ENCODE data around the gene FUT1.
A peak's percentile ranks its signal among the peaks of the same experiment; 100 is the strongest.
"Not testable (repeated sequence)": the region's sequence is repeated elsewhere in the genome, so short reads cannot be mapped to it uniquely, and the experiment has no call there.

FUT1 gene

DNA sequence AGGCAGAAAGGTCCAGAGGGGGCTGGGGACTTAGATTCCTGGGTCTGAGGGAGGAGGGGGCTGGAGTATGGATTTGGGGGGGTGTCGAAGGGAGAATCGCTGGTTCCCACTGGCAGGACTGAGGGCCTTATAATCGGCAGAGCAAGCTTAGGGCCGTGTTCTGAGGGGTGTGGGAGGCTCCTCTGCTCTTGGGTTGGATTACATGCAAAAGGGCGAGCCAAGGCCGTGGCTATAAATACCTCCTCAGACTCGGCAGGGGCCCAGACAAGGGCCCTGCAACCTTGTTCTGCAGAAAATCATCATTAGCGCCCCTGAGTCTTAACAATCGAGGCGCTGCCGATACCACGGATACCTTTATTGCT is 32.2 kb downstream of the FUT1 start:
- FAIRE-seq (no peak), DNase-seq (ENCODE audit: extremely low spot score, insufficient read length, low read depth) (no peak)

DNA sequence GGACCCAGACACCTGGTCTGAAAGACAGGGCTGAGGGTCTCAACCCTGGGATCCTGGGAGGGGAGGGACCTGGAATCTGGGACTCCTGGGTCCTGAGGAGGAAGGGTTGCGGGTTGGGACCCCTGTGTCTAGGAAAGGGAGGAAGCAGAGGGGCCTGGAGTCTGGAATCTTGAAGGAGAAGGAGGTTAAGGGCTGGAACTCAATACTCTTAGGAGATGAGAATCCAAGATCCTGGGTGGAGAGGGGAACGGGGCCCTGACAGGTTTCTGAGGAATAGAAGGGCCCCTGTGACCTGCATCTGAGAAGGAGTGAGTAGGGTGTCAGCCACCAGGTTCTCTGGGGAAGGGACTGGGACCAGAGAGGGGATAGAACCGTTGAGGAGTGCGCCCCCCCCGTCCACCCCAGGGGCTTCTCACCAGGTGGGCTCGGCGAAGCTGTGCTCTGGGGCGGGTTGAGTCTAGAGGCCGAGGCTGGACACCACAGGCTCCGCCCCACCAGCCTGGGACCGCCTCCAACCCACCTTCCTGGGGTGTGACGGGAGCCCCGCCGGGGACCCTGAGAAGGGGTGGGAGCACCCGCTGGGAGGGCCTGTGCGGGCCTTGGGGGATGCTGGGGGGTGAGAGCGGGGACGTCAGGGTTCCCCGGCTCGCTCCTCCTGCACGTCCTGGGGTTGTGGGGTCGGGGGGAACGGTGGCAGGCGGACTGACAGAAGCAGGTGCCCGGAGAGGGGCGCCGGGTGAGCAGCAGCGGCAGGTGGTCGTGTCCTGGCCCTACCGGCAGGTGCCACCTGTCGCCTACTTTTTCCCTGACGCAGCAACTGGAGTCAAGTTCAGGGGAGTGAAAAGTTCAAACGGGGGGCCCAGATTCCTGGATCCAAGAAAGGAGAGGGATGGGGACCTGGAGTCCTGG is 32.9 kb downstream of the FUT1 start, which contains the start of gene MAMSTR:
Gene MAMSTR, minus strand, starts transcription at position 463 of the 909 bp plus-strand sequence. CDS start 694 bp downstream, outside the sequence.
- no peak for DNase-seq (ENCODE audit: extremely low spot score, insufficient read length, low read depth)
- no peak for FAIRE-seq

DNA sequence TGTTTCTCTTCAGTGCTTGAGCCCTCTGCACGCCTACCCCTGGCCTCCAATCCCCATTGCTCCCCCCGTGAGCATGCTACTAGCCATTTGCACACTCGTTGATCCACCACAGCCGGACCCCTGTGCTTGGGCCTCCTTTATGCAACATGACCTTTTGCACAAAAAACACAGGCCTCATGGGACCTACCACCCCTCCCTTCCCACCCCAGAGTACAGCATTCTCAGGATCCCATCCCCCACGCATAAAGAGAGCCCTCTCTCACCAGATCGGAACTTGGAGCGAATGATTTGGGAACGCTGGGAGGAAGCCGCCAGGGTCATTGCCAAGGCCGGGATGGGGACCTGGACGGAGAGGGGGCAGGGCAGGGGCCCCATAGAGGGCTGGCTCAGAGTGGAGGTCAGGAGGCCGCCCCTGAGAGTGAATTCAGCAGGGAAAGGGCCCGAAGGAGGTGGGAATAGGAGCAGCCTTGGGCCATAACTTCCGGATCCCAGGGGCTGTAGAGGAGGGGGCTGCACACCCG is 33.7 kb downstream of the FUT1 start:
- DNase-seq (ENCODE audit: extremely low spot score, insufficient read length, low read depth) (no peak), FAIRE-seq (no peak)

DNA sequence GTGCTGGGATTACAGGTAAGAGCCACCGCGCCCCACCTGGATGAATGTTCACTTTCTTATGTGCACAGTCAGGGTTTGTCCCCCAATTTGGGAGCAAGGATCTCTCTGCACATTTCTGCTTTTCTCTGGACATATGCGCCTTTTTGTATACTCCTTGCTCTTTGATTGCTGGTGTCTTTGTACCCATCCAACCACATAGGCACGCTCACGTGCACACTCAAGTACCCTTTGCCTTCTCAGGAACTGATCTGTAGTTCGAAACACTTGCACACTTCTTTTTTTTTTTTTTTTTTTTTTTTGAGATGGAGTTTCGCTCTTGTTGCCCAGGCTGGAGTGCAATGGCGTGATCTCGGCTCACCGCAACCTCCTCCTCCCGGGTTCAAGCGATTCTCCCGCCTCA is 34.3 kb downstream of the FUT1 start:
- not testable (repeated sequence) for FAIRE-seq; DNase-seq (ENCODE audit: extremely low spot score, insufficient read length, low read depth)

DNA sequence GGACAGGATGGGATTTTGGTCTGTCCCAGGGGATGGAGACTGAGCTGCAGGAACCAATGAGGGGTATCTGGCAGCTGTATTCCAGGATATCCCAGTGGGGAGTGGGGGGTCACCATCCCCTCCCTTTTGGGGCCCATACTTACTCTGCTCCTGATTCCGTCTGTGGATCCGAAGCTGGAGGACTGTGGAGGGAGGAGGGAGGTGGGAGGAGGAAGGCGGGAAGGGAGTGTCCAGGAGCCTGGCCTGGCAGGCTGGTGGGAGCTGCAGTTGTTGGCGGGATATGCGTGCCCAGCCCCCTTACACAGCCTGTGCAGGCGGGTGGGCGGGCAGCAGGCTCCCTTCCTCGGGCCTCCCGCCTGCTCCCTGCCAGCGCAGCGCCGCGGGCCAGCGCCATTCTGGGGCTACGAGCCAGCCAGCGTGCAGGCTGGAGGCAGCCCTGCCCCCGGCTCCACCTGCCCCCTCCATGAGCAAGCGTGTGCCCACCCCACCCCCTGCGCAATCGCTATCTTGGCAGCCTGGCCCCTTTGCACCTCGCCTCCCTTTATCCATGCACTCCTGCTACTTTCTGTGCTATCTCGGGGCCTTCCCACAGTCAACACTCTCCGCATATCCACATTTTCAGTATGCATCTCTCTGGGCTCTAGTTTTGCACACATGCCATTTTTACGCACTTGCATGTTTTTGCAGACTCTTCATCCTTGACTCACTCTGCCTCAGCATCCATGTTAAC is 35.7 kb downstream of the FUT1 start:
- no peak for DNase-seq (ENCODE audit: extremely low spot score, insufficient read length, low read depth)
- FAIRE-seq = no peak

DNA sequence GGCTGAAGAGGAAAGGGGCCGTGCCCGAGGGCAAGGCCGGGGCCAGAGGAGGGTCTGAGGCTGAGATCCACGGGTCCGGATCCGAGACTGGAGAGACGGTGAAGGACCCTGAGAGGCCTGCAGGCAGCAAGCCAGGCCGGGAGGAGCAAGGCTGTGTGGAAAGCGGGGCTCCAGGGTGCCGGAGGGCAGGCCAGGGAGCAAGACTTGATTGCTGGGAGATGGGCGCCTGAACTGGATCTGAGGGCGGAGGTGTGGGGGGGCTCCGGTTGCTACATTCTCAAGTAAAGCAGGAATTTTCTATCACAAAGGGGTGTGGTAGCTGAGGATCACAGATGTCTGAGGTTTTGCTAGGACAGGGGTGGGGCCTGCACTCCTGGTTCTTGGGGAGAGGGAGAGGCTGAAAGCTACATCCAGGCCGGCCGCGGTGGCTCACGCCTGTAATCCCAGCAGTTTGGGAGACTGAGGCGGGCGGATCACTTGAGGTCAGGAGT is 36.7 kb downstream of the FUT1 start:
- FAIRE-seq = no peak
- DNase-seq (ENCODE audit: extremely low spot score, insufficient read length, low read depth) = no peak

DNA sequence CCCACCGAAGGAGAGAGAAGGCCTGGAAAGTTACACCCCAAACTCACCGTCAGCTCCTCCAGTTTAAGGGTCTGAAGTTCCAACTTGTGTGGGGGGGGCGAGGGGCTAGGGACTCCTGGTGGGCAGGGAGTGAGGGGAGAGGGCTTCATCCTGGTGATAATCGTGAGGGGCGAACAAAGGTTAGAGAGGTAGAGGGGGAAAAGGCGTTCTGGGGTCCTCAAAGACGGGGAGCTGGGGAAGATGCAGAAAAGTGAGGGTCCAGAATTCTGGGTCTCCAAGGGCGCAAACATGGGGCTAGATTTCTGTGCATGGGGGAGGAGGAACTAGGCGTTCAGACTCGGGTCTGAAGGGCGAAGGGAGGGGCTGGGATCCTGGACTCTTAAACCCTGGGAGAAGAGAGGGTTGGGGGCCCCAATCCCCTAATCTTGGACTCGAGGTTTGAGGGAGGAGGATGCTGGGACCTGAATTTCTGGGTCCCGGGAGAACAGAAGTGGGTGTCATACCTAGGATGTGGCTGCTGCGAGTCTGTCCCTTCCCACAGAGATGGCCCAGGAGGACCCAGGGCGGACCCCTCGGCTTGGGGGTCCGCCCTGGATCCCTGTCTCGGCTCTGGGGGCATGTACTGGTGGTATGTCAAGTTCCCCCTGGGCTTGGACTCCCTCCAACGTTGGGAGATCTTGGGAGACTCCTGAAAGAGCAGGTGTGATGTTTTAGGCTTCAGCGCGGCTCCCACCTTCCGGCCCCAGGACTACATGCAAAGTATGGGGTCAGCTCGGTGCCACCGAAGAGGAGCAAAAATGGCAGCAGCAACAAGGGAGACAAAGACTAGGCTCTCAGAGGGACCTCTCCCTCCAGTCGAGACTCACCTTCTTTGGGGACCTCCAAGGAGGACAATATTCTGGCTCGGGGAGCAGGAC is 37.4 kb downstream of the FUT1 start:
- DNase-seq (ENCODE audit: extremely low spot score, insufficient read length, low read depth) (no peak), FAIRE-seq (peak; percentile 29)

DNA sequence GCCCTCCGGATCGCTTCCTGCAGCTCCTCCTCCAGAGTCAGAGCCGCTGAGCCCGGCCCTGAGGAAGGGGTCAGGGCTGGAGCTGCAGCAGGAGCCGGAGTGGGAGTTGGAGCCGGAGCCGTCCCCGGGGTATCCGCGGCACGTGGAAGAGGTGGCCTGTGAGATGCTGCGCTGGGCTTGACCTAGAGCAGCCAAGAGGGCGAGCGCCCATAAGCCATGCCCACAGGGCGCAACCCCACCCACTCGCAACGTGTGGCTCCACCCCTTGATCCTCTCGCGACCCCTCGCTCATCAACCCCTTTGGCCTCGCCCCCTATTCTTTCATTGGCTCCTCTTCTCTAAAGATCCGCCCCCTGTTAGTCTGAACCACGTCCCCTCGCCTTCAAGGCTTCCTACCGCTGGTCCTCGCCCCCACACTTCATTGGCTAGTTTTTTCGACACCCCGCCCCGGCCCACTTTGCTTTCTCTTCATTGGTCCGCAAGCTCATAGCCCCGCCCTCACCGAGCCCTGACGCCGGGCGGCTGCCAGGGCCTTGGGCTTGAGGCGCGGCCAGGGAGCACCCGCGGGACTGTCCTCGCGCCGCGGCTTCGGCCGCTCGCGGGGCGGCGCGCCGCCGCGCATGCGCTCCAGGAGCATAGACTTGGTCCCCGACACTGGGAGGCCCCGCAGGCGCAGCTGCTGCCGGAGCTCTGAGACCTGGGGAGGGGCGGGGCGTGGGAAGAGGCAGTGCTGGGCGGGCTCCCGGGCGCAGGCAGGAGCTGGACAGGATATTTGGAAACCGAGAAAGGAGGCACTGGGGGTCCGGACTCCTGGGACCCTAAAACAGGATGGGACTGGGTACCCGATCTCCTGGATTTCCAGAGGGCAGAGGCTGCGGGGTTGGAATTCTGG is 38.3 kb downstream of the FUT1 start:
- peak; percentile 98 for FAIRE-seq
- DNase-seq (ENCODE audit: extremely low spot score, insufficient read length, low read depth) = peak; percentile 98

DNA sequence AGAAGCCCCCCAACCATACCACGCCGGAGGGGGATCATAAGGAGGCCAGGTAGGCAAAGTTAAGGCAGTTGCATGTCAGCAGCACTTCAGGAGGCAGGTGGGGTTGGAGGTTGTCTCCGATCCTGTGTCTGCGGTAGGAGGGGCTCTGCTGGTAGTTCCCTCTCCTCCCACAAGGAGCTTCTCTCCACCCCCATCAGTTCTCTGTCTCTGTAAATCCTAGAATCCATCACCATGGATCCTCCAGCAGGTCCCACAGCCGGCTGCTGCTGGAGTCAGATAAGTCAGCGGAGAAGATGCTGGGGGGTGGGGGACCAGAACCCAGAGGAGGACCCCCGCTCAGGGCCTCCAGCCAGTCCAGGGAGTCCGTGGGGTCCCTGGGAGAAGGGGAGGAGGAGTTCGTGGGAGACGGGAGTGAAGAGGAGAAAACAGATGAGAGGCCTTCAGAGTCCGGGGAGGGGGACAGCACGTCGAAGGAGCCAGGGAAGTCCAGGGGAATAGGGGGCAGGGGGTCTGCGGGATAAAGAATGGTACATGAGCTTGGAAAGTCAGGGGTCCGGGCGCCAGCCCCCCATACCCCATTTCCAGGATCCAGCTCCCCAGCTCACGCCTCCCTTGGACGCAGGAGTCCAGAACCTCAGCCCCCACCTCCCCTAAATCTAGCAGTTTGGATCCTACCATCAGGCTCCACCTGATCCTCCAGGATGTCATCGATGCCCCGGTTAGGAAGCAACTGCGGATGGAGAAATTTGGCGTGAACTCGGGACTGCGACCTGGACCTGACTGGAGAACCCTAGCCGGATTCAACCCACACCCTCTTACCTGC is 39.2 kb downstream of the FUT1 start:
- DNase-seq (ENCODE audit: extremely low spot score, insufficient read length, low read depth) = no peak
- no peak for FAIRE-seq

DNA sequence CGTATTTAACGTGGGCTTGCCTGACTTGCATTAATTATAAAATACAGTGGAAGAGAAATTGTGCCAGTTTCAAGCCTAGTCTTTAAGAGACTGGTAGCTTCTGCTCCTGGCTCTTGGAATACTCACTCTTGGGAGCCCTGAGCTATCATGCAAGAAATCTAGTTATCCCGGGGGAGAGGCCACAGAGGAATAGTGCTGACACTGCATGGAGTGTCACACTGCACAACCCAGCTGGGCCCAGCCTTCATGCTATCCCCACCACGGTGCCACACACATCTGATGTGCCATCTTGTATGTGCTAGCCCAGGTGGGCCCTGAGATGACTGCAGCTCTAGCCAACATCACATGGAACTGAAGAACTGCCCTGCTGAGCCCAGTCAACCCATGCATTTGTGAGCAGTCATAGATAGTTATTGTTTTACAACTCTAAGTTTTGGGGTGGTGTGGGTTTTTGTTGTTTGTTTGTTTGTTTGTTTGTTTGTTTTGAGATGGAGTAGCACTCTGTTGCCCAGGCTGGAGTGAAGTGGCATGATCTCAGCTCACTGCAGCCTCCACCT is 41.3 kb downstream of the FUT1 start:
- DNase-seq (ENCODE audit: extremely low spot score, insufficient read length, low read depth) = no peak
- FAIRE-seq = no peak

DNA sequence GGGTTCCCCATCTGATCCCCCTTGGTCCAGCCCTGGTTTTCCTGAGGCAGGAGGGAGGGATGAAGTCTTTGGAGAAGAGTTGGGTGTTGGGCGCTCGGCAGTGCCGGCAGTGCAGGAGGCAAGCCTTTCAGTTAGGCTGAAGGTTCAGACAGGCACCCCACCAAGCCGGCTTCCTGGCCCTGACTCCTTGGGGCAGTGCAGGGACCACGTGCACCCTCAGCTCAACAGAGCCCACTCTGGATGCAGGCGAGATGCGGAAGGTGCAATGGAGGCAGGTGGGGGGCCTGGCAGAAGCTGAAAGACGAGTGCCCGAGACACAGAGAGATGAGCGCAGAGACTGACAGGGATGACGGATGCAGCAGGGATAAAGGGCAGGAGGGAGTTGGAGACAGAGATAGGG is 44.0 kb downstream of the FUT1 start:
- no peak for FAIRE-seq

DNA sequence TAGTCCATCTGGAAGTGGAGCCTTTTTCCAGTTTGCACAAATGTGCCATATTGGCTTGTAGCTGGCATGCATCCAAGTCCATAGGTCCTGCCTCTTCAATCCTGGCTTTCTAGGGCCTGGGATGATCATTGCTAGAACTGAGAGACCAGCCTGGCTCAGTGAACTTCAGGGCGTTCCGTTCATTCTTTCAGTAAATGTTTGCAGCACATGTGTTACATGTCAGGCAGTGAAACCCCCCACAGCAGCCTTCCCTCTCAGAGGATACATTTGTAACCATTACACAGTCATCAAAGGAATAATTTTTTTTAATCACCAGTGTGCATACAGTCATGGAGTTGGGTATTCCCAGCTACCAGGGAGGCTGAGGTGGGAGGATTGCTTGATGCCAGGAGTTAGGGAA is 47.0 kb downstream of the FUT1 start:
- no peak for DNase-seq (ENCODE audit: extremely low spot score, insufficient read length, low read depth)
- FAIRE-seq = no peak

More for the DNA sequence above, 44.0 kb downstream of the FUT1 start:
- DNase-seq (ENCODE audit: extremely low spot score, insufficient read length, low read depth) = no peak

DNA sequence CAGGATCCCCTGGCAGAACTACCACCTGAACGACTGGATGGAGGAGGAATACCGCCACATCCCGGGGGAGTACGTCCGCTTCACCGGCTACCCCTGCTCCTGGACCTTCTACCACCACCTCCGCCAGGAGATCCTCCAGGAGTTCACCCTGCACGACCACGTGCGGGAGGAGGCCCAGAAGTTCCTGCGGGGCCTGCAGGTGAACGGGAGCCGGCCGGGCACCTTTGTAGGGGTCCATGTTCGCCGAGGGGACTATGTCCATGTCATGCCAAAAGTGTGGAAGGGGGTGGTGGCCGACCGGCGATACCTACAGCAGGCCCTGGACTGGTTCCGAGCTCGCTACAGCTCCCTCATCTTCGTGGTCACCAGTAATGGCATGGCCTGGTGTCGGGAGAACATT is 49.1 kb downstream of the FUT1 start:
- no peak for FAIRE-seq
- DNase-seq (ENCODE audit: extremely low spot score, insufficient read length, low read depth) = no peak

DNA sequence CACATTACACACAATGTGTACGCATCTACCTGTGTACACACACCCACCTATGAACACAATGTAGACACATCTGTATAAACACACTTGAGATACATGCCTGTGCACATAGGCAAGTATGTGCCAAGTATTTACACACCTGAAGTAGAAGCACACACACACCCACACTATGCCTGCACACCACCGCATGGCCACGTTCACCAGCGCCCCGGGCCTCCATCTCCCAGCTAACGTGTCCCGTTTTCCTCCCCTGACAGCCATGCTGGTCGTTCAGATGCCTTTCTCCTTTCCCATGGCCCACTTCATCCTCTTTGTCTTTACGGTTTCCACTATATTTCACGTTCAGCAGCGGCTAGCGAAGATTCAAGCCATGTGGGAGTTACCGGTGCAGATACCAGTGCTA is 49.7 kb downstream of the FUT1 start:
- no peak for FAIRE-seq
- no peak for DNase-seq (ENCODE audit: extremely low spot score, insufficient read length, low read depth)

DNA sequence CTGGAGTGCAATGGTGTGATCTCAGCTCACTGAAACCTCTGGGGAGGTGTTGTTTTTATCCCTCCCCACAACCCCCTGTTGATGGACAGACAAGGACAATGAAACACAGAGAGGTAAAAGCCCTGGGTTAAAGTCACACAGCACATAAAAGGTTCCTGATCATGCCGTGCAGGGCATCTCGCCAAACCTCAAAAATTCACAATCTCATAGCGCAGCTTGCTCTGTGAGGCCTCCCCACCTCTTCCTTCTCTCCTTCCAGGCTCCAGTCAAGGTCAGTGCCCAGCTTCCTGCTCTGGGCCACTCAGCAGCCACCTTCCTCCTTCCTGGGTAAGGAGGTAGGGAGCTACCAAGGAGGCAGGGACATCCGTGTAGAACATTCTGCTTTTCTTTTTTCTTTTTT is 54.4 kb downstream of the FUT1 start:
- DNase-seq (ENCODE audit: extremely low spot score, insufficient read length, low read depth) (no peak), FAIRE-seq (no peak)

Measured in GM18507 (cell line).